HG02970 (cell line): ENCODE measurements around the gene BNC1.
"Not testable (repeated sequence)": the region's sequence is repeated elsewhere in the genome, so short reads cannot be mapped to it uniquely, and the experiment has no call there.

Experiments used
- ATAC-seq: cut with Tn5 transposase; IDR thresholded peaks from one replicate; pipeline ENCODE4 v1.9.1; 2021; ENCODE audit warnings: mild to moderate bottlenecking, moderate library complexity, moderate number of reproducible peaks; ENCODE audit not compliant: unreplicated experiment, low FRiP score

BNC1 gene

DNA sequence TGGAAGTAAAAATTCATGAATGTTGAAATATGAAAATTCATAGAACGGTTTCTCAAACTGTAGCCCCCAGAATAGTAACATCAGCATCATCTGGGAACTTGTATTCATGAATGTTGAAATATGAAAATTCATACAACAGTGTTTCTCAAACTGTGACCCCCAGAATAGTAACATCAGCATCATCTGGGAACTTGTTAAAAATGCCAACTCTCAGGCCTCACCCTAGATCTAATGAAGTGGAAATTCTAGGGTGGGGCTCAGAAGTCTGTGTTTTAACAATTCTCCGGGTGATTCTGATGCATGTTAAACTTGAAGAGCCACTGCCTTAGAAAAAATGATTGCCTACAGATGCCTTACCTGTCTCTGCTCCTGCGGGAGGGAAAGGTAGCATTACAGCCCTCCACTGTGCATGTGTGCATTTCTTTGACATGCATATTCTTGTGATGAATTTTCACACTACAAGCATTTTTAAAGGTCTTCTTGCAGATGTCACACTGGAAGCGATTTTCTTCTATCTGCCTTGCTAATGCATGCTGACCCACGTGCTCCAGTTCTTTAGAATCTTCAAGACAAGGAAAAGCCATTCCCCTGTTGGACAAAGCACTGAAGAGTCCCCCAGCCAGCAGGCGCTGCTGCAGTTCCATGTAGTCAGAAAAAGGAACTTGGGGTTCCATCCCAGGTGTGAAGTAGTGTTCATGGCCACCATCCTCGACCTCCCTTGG lies 21.7 kb downstream of the BNC1 start:
- ATAC-seq, result no peak

- ATAC-seq, result not testable (repeated sequence)
These were observed 22.3 kb downstream of the BNC1 start for GRCh38 chr15:83262181-83262580.

- no peak for ATAC-seq
These were observed 33.7 kb downstream of the BNC1 start for GRCh38 chr15:83250781-83251180.

DNA sequence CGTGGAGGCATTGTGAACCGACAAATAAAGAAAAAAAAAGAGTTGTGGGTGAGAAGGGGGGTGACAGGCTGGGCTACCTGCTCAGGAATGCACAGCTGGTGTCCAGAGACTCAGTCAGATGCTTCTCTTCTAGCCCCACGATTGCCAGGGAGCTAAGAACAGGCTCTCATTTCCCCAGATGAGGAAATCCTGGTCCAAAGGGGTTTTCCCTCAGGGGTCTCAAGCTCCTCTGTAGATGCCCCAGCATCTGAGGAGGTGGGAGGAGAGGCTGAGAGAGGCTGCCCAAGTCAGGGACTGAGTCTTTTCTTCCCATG lies 35.5 kb downstream of the BNC1 start:
- ATAC-seq, result no peak

DNA sequence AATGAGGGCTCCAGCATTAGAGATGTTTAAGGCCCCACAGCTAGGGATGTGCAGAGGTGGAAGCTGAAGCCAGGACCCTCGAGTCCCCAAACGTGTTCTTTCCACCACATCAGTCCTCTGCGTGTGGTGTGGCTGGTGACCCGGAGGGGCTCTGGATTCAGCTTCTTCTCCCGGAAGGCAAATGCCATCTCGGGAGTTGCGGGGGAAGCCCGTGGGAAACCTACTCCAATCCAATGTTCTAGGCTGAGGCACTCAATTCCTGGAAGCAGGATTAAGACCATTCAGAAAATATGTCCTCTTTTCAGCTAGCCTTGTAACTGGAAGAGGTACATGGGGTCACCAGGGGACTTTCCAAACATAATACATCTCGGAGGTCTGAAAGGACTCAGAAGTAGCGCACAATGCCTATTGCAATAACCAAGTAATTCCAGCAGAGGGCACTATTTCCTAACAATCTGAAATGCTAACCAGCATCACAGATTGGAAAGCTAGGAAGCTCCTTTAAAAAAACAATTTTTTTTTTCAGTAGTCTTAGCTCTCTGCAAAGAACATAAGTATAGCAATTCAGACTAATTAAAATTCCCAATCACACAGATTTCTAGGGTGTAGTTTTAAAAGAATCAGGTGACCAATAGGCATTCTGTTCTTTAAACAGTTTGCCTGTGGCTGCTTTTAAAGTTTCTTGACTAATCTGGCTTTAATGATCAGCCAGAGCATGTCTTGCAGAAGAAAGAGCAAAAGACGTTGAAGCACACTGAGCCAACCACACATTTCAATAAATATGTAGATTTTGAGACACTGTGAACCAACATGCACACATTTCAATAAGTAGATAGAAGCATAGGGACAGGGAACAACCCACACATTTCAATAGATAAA lies 36.1 kb downstream of the BNC1 start:
- ATAC-seq, result no peak

DNA sequence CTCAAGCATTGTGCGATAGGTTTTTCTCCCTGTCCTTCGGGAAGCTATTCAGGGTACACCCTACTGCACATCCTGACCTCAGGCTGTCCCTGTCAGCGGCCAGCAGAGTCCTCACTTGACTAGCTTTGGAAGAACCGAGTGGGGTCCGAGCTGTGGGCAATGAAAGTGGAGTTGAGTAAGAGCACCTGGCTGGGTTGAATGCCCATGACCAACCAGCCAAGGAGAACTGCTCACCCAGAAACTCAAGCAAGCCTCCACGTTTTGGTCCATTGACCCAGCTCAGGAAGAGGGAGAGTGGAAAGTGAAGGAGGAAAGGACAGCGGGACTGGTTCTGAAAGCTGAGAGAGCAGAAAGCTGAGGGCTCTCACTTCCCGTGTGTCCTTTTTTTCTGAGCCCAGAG lies 40.8 kb downstream of the BNC1 start:
- no peak for ATAC-seq

DNA sequence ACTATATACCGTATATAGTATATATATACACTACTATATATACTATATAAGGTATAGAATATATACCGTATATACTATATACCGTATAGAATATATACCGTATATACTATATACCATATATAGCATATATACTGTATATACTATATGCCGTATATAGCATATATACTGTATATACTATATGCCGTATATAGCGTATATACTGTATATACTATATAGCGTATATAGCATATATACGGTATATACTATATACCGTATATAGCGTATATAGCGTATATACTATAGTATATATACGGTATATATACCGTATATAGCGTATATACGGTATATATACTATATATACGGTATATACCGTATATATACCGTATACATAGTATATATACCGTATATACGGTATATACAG lies 54.2 kb downstream of the BNC1 start:
- ATAC-seq, result no peak

DNA sequence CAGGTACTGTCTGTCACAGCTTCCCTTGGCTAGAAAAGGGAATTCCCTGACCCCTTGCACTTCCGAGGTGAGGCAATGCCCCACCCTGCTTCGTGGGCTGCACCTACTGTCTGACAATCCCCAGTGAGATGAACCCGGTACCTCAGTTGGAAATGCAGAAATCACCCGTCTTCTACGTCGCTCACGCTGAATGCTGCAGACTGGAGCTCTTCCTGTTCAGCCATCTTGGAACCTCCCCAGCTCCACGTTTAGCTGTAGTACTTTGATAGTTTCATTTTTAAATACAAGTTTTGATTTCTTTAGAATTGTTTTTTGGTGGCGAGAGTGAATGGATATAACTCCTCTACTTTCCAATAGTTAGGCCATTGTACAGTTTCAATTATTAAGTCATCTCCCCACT lies 59.0 kb downstream of the BNC1 start:
- ATAC-seq, result no peak

DNA sequence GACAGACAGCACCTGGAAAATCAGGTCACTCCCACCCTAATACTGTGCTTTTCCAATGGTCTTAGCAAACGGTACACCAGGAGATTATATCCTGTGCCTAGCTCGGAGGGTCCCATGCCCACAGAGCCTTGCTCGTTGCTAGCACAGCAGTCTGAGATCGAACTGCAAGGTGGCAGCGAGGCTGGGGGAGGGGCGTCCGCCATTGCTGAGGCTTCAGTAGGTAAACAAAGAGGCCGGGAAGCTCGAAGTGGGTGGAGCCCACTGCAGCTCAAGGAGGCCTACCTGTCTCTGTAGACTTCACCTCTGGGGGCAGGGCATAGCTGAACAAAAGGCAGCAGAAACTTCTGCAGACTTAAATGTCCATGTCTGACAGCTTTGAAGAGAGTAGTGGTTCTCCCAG lies 62.7 kb downstream of the BNC1 start:
- not testable (repeated sequence) for ATAC-seq

DNA sequence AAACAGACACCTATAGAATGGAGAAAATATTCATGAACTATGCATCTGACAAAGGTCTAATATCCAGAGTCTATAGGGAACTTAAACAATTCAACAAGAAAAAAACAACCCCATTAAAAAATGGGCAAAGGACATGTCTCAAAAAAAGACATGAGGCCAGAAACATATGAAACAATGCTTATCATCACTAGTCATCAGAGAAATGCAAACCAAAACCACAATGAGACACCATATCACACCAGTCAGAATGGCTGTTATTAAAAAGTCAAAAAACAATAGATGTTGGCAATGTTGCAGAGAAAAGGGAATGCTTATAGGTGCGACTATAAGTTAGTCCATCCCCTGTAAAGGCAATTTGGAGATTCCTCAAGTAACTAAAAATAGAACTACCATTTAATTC lies 65.4 kb downstream of the BNC1 start:
- no peak for ATAC-seq

DNA sequence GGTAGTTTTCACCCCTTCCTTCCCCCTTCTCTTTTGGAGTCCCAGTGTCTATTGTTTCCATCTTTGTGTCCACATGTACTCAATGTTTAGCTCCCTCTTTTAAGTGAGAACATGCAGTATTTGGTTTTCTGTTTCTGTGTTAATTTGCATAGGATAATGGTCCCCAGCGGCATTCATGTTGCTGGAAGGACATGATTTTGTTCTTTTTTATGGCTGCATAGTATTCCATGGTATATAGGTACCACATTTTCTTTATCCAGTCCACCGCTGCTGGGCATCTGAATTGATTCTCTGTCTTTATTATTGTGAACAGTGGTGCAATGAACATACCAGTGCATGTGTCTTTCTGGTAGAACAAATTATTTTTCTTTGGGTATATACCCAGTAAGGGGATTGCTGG lies 69.2 kb downstream of the BNC1 start:
- ATAC-seq, result no peak

GRCh38 chr15:83210619-83211018 lies 73.8 kb downstream of the BNC1 start:
- no peak for ATAC-seq

GRCh38 chr15:83209333-83209732 lies 75.1 kb downstream of the BNC1 start:
- ATAC-seq, result no peak

DNA sequence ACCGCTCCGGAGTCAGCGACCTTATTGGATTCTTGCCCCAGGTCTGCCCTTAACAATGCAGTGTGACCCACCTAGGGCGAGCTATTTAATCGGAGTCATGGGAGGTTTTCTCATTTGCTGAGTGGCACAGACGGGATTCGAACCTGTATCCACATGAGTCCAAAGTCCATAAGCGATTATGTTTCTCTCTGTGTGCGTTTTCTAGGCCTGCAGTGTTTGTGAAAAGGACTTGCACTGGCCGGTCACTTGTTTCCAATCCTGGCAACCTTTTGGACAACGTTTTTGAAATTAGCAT lies 76.2 kb downstream of the BNC1 start:
- ATAC-seq, result no peak

GRCh38 chr15:83207660-83208366 lies 76.7 kb downstream of the BNC1 start, which contains the start of gene HDGFL3:
HDGFL3 (minus strand) TSS chr15:83207823; CDS start chr15:83207414, 409 bp downstream.
- ATAC-seq, result no peak

GRCh38 chr15:83207009-83207659 lies 77.3 kb downstream of the BNC1 start:
- ATAC-seq, result no peak

- no peak for ATAC-seq
These were observed 77.9 kb downstream of the BNC1 start for GRCh38 chr15:83206526-83207008.
